A549 (cell line): Measurements from ENCODE around the gene DCLRE1A. TPM values are rescaled to one million over a fixed set of nuclear protein-coding genes. Genes with fewer than 3 reads are reported as not detected.

ENCODE experiments used
- ATAC-seq, 2 experiments: fragments of 200-7000 bp in 1 of 2; fragments of >200 bp in 1 of 2; cut with Nextera tagmentation in 1 of 2; cut with Tn5 transposase in 1 of 2; 3 replicates each; pipeline versions ENCODE4 v1.8.0 to v1.9.1; 2018 to 2020; ENCODE audit warnings: mild to moderate bottlenecking in 1 of 2, moderate library complexity in 1 of 2
- CTCF ChIA-PET: fragments of 300-600 bp; sonication (Branson Sonifier 250); formaldehyde crosslinking; extraction: SDS; loops from one replicate; lab custom pipeline; 2021; ENCODE audit warnings: antibody characterized with exemption, inconsistent platforms; lab: Yijun Ruan, JAX
- POLR2A ChIA-PET: fragments of 350-600 bp; formaldehyde crosslinking; extraction: SDS; loops from one replicate; lab custom pipeline; 2021; ENCODE audit warnings: antibody characterized with exemption, inconsistent platforms; lab: Yijun Ruan, JAX
- DNase-seq, 2 experiments: peaks; one replicate each; pipeline versions ENCODE4 v3.0.0 to v3.0.0-alpha.2; 2011 to 2016; ENCODE audit warnings: low read depth in 1 of 2, low spot score in 1 of 2
- FAIRE-seq: peaks from 2 replicates; lab custom pipeline; 2011; peaks lifted over from hg19 to GRCh38; lab: Jason Lieb, UNC
- H3K27ac ChIP-seq, 2 experiments: fragments of >200 bp; sonication (Bioruptor Twin); formaldehyde crosslinking; 3 replicates each; pipeline ENCODE4 v1.5.1; 2016 to 2017
- H3K4me1 ChIP-seq: fragments of >200 bp; sonication (Bioruptor Twin); formaldehyde crosslinking; 3 replicates; pipeline ENCODE4 v1.6.1; 2016
- H3K4me2 ChIP-seq: fragments of >200 bp; sonication (Bioruptor Twin); formaldehyde crosslinking; 3 replicates; pipeline ENCODE4 v1.6.1; 2016
- H3K4me3 ChIP-seq: fragments of >200 bp; sonication (Bioruptor Twin); formaldehyde crosslinking; 3 replicates; pipeline ENCODE4 v1.5.1; 2016
- H3K9me3 ChIP-seq: fragments of >200 bp; sonication (Bioruptor Twin); formaldehyde crosslinking; 3 replicates; pipeline ENCODE4 v1.6.1; 2016
- CEBPB ChIP-seq, 2 experiments: fragments of >200 bp in 1 of 2; sonication (Bioruptor Twin) in 1 of 2; formaldehyde crosslinking in 1 of 2; IDR thresholded peaks; 2 replicates each; pipeline ENCODE4 v1.6.1; 2012 to 2016
- CHD2 ChIP-seq: fragments of 150-350 bp; IDR thresholded peaks from 2 replicates; pipeline ENCODE4 v1.6.1; 2014; ENCODE audit warnings: low read length; ENCODE audit not compliant: partially characterized antibody
- CHD4 ChIP-seq: fragments of 200-600 bp; sonication (generic); IDR thresholded peaks from 2 replicates; pipeline ENCODE4 v1.6.1; 2016; ENCODE audit warnings: antibody characterized with exemption, mild to moderate bottlenecking, borderline replicate concordance
- E2F6 ChIP-seq: IDR thresholded peaks from 2 replicates; pipeline ENCODE4 v1.6.1; 2012; ENCODE audit warnings: low read depth, borderline replicate concordance
- EP300 ChIP-seq, 2 experiments: fragments of >200 bp; sonication (Bioruptor Twin); formaldehyde crosslinking; IDR thresholded peaks; 2 replicates in 1 of 2; 3 replicates in 1 of 2; pipeline ENCODE4 v1.6.1; 2016 to 2017
- FOXS1 ChIP-seq: fragments of 250-450 bp; sonication (Bioruptor Pico); IDR thresholded peaks from 2 replicates; pipeline ENCODE4 v1.5.0; 2020; ENCODE audit warnings: mild to moderate bottlenecking, moderate library complexity
- GATA3 ChIP-seq: IDR thresholded peaks from 2 replicates; pipeline ENCODE4 v1.6.1; 2012; ENCODE audit warnings: borderline replicate concordance
- HES2 ChIP-seq: fragments of >200 bp; sonication (Bioruptor Twin); formaldehyde crosslinking; IDR thresholded peaks from 2 replicates; pipeline ENCODE4 v1.6.1; 2016
- HMGXB4 ChIP-seq: fragments of 250-450 bp; sonication (Bioruptor Pico); IDR thresholded peaks from 2 replicates; pipeline ENCODE4 v1.5.0; 2021; ENCODE audit warnings: mild to moderate bottlenecking, moderate library complexity, borderline replicate concordance
- HOXA7 ChIP-seq: fragments of 250-450 bp; sonication (Bioruptor Pico); IDR thresholded peaks from 2 replicates; pipeline ENCODE4 v1.5.0; 2020; ENCODE audit warnings: mild to moderate bottlenecking, moderate library complexity
- HOXB13 ChIP-seq: fragments of 250-450 bp; sonication (Bioruptor Pico); IDR thresholded peaks from 2 replicates; pipeline ENCODE4 v1.5.0; 2020; ENCODE audit warnings: low read depth, mild to moderate bottlenecking, moderate library complexity
- HOXB5 ChIP-seq: fragments of 250-450 bp; sonication (Bioruptor Pico); IDR thresholded peaks from 2 replicates; pipeline ENCODE4 v1.5.0; 2020; ENCODE audit warnings: mild to moderate bottlenecking, moderate library complexity
- KDM5A ChIP-seq: fragments of 200-600 bp; sonication (generic); IDR thresholded peaks from 2 replicates; pipeline ENCODE4 v1.6.1; 2016; ENCODE audit warnings: antibody characterized with exemption, mild to moderate bottlenecking
- NPAS2 ChIP-seq: fragments of 250-450 bp; sonication (Bioruptor Pico); IDR thresholded peaks from 2 replicates; pipeline ENCODE4 v1.8.0; 2022; ENCODE audit warnings: mild to moderate bottlenecking, moderate library complexity, borderline replicate concordance
- NR3C1 ChIP-seq: fragments of >200 bp; sonication (Bioruptor Twin); formaldehyde crosslinking; IDR thresholded peaks from 3 replicates; pipeline ENCODE4 v1.6.1; 2017
- RCOR1 ChIP-seq: fragments of 150-350 bp; IDR thresholded peaks from 2 replicates; pipeline ENCODE4 v1.6.1; 2014; ENCODE audit warnings: antibody characterized with exemption, low read length, low read depth
- TFCP2L1 ChIP-seq: fragments of 250-450 bp; sonication (Bioruptor Pico); IDR thresholded peaks from 2 replicates; pipeline ENCODE4 v1.5.0; 2021; ENCODE audit warnings: mild to moderate bottlenecking
- TP53 ChIP-seq: fragments of 250-450 bp; sonication (Bioruptor Pico); IDR thresholded peaks from 2 replicates; pipeline ENCODE4 v1.5.0; 2021; ENCODE audit warnings: mild to moderate bottlenecking, moderate library complexity
- ZSCAN20 ChIP-seq: fragments of 250-450 bp; sonication (Bioruptor Pico); IDR thresholded peaks from 2 replicates; pipeline ENCODE4 v1.8.0; 2022; ENCODE audit warnings: mild to moderate bottlenecking, moderate library complexity
- WGBS: methylation state at CpG from one replicate; pipeline ENCODE4 v1.1.6; 2017; ENCODE audit errors: missing lambda C conversion rate; 5-methylcytosine and 5-hydroxymethylcytosine counted together
- polyA plus RNA-seq, 4 experiments: library from polyadenylated mRNA; depleted of rRNA in 3 of 4; stranded (reverse); fragments of >200 nt; fragmentation: RNase III in 1 of 4; extraction: RNeasy Plus Mini Kit Qiagen cat#74134 plus additional on column Dnase treatment in 1 of 4; gene quantifications; 2 replicates in 3 of 4; 3 replicates in 1 of 4; pipeline ENCODE4 v1.2.3, GENCODE V29; 2011 to 2017
- TF ChIP-seq, protein P1 (sequence below): fragments of >200 bp; sonication (Bioruptor Twin); formaldehyde crosslinking; IDR thresholded peaks from 3 replicates; pipeline ENCODE4 v1.6.1; 2016
- TF ChIP-seq, protein P2 (sequence below): IDR thresholded peaks from 2 replicates; pipeline ENCODE4 v1.6.1; 2012
- TF ChIP-seq, protein P3 (sequence below): fragments of 200-600 bp; sonication (generic); IDR thresholded peaks from 2 replicates; pipeline ENCODE4 v1.6.1; 2016; ENCODE audit warnings: antibody characterized with exemption, mild to moderate bottlenecking, moderate library complexity

The DCLRE1A gene
- polyA plus RNA-seq, 2 of the 4 experiments (the other 2 are of a cell fraction), result 11.8 to 26.8 TPM

DNA sequence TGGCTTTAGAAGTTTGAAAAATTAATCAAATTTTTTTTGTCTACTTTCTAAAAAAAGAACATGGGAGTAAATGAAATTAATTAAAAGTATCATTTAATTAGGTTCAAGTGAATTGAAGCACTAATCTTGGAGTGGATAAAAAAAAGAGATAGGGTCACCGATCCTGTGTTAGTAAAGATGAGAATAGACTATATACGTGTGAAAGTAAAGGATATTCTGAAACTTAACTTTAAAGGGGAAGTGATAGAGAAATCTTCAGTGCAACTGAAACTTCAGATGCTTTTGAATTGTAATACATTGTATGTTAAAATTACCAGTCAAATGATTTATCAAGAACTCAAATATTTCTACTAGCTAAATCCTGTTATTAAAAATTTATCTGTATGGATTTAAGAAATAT lies 5.4 kb upstream of the DCLRE1A start:
- ChIA-PET CTCF (interaction anchor here (1.7 kb wide), 2 partner anchors 16 to 60 kb away, joined by 3 to 4 read pairs; no protein-coding TSS in a partner anchor), POLR2A (no interaction called here)
- no peak for FAIRE-seq
- TF ChIP-seq HMGXB4 (CRISPR knock-in tag) (no peak), E2F6 (no peak), EP300 (IDR thresholded peaks at IDR 0.05) (no peak), CHD2 (no peak), ZSCAN20 (CRISPR knock-in tag) (no peak), FOXS1 (CRISPR knock-in tag) (no peak), CHD4 (no peak), KDM5A (no peak), HOXB5 (CRISPR knock-in tag) (no peak), HES2 (no peak), GATA3 (no peak), HOXA7 (CRISPR knock-in tag) (no peak), TP53 (no peak), TFCP2L1 (CRISPR knock-in tag) (no peak), NR3C1 (no peak)
- TF ChIP-seq, protein P1, sequence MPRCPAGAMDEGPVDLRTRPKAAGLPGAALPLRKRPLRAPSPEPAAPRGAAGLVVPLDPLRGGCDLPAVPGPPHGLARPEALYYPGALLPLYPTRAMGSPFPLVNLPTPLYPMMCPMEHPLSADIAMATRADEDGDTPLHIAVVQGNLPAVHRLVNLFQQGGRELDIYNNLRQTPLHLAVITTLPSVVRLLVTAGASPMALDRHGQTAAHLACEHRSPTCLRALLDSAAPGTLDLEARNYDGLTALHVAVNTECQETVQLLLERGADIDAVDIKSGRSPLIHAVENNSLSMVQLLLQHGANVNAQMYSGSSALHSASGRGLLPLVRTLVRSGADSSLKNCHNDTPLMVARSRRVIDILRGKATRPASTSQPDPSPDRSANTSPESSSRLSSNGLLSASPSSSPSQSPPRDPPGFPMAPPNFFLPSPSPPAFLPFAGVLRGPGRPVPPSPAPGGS, result no peak
- TF ChIP-seq, protein P2, sequence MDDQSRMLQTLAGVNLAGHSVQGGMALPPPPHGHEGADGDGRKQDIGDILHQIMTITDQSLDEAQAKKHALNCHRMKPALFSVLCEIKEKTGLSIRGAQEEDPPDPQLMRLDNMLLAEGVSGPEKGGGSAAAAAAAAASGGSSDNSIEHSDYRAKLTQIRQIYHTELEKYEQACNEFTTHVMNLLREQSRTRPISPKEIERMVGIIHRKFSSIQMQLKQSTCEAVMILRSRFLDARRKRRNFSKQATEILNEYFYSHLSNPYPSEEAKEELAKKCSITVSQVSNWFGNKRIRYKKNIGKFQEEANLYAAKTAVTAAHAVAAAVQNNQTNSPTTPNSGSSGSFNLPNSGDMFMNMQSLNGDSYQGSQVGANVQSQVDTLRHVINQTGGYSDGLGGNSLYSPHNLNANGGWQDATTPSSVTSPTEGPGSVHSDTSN, result no peak
- TF ChIP-seq, protein P3, sequence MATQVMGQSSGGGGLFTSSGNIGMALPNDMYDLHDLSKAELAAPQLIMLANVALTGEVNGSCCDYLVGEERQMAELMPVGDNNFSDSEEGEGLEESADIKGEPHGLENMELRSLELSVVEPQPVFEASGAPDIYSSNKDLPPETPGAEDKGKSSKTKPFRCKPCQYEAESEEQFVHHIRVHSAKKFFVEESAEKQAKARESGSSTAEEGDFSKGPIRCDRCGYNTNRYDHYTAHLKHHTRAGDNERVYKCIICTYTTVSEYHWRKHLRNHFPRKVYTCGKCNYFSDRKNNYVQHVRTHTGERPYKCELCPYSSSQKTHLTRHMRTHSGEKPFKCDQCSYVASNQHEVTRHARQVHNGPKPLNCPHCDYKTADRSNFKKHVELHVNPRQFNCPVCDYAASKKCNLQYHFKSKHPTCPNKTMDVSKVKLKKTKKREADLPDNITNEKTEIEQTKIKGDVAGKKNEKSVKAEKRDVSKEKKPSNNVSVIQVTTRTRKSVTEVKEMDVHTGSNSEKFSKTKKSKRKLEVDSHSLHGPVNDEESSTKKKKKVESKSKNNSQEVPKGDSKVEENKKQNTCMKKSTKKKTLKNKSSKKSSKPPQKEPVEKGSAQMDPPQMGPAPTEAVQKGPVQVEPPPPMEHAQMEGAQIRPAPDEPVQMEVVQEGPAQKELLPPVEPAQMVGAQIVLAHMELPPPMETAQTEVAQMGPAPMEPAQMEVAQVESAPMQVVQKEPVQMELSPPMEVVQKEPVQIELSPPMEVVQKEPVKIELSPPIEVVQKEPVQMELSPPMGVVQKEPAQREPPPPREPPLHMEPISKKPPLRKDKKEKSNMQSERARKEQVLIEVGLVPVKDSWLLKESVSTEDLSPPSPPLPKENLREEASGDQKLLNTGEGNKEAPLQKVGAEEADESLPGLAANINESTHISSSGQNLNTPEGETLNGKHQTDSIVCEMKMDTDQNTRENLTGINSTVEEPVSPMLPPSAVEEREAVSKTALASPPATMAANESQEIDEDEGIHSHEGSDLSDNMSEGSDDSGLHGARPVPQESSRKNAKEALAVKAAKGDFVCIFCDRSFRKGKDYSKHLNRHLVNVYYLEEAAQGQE, result no peak
- H3K4me2 ChIP-seq, result no peak overlapping the region
- H3K4me1 ChIP-seq, result peaks cover 24% of the 10 kb centered on the region
- 94% methylated on average over 2 of the region's 2 CpGs for WGBS
- no peak for DNase-seq
- no peak for ATAC-seq
- no peak overlapping the region for H3K4me3 ChIP-seq
- no peaks in the 10 kb centered on the region for H3K9me3 ChIP-seq
- no peak overlapping the region for H3K27ac ChIP-seq

- ChIA-PET CTCF (interaction anchor here (1.2 to 1.7 kb wide), 3 partner anchors 9 to 59 kb away, joined by 3 to 4 read pairs (median 4); no protein-coding TSS in a partner anchor), POLR2A (no interaction called here)
- Histone ChIP-seq H3K4me3 (no peak overlapping the region), H3K4me1 (peaks cover 24% of the 10 kb centered on the region), H3K9me3 (no peaks in the 10 kb centered on the region), H3K4me2 (no peak overlapping the region; the same call in 2 of the 3 replicates), H3K27ac (no peak overlapping the region)
- TF ChIP-seq CEBPB (IDR thresholded peaks at IDR 0.05) (no peak), HOXB13 (CRISPR knock-in tag) (no peak), GATA3 (no peak), NPAS2 (CRISPR knock-in tag) (no peak), RCOR1 (no peak), HOXA7 (CRISPR knock-in tag) (no peak)
- FAIRE-seq, result no peak
- no peak for DNase-seq
- ATAC-seq, result no peak
- 85% methylated on average over 2 of the region's 2 CpGs for WGBS
Measured at GRCh38 chr10:113858541-113858940, 4.7 kb upstream of the DCLRE1A start.
